ENCODE data around the gene HABP4.
A peak's percentile ranks its signal among the peaks of the same experiment; 100 is the strongest.

Gene HABP4

GRCh38 chr9:96436063-96436455, 13.9 kb upstream of the HABP4 start:
- no peak for DNase-seq (ENCODE audit: low read depth in 2 of 2)

GRCh38 chr9:96436456-96437126, 13.4 kb upstream of the HABP4 start:
- no peak for DNase-seq (ENCODE audit: low read depth in 2 of 2)

- DNase-seq (ENCODE audit: low read depth in 2 of 2): no peak
These were observed 12.5 kb upstream of the HABP4 start for GRCh38 chr9:96437454-96437853.

GRCh38 chr9:96440671-96441199, 9.2 kb upstream of the HABP4 start:
- no peak for DNase-seq (ENCODE audit: low read depth in 2 of 2)

GRCh38 chr9:96441798-96442445, 8.0 kb upstream of the HABP4 start:
- DNase-seq (ENCODE audit: low read depth in 2 of 2): peak in 1 of 2 donors; percentile 7

GRCh38 chr9:96442491-96442890, 7.5 kb upstream of the HABP4 start:
- DNase-seq (ENCODE audit: low read depth in 2 of 2): no peak

- no peak for DNase-seq (ENCODE audit: low read depth in 2 of 2)
These were observed 2.6 kb upstream of the HABP4 start for GRCh38 chr9:96447406-96447805.

GRCh38 chr9:96448546-96449170, 1.3 kb upstream of the HABP4 start:
- DNase-seq (ENCODE audit: low read depth in 2 of 2): no peak

GRCh38 chr9:96449523-96449844, 485 bp upstream of the HABP4 start:
- DNase-seq (ENCODE audit: low read depth in 2 of 2): no peak

- DNase-seq (ENCODE audit: low read depth in 2 of 2): peak in 1 of 2 donors; percentile 4
These were observed 902 bp downstream of the HABP4 start for GRCh38 chr9:96450613-96451528.

GRCh38 chr9:96453625-96454024, 3.7 kb downstream of the HABP4 start:
- no peak for DNase-seq (ENCODE audit: low read depth in 2 of 2)

- no peak for DNase-seq (ENCODE audit: low read depth in 2 of 2)
These were observed 7.3 kb downstream of the HABP4 start for GRCh38 chr9:96457266-96457665.

GRCh38 chr9:96458226-96458625, 8.3 kb downstream of the HABP4 start:
- DNase-seq (ENCODE audit: low read depth in 2 of 2): no peak

- DNase-seq (ENCODE audit: low read depth in 2 of 2): no peak
These were observed 9.5 kb downstream of the HABP4 start for GRCh38 chr9:96459268-96460007.

GRCh38 chr9:96460470-96460869, 10.5 kb downstream of the HABP4 start:
- no peak for DNase-seq (ENCODE audit: low read depth in 2 of 2)

GRCh38 chr9:96460882-96461281, 10.9 kb downstream of the HABP4 start:
- DNase-seq (ENCODE audit: low read depth in 2 of 2): no peak

- no peak for DNase-seq (ENCODE audit: low read depth in 2 of 2)
These were observed 11.4 kb downstream of the HABP4 start for GRCh38 chr9:96461336-96461735.

- DNase-seq (ENCODE audit: low read depth in 2 of 2): no peak
These were observed 12.6 kb downstream of the HABP4 start for GRCh38 chr9:96462541-96462940.

- no peak for DNase-seq (ENCODE audit: low read depth in 2 of 2)
These were observed 14.5 kb downstream of the HABP4 start for GRCh38 chr9:96464426-96464825.

GRCh38 chr9:96467784-96468183, 17.8 kb downstream of the HABP4 start:
- no peak for DNase-seq (ENCODE audit: low read depth in 2 of 2)

GRCh38 chr9:96476013-96476412, 26.0 kb downstream of the HABP4 start:
- no peak for DNase-seq (ENCODE audit: low read depth in 2 of 2)

All from stimulated activated CD4-positive, alpha-beta T cell treated with anti-CD3 and anti-CD28 coated beads, Interleukin-15, amount 100 ng/mL, for 48 hours (primary cell).